H1 (cell line): ENCODE data around the gene C2CD4A. TPM values are rescaled to one million over a fixed set of nuclear protein-coding genes. Genes with fewer than 3 reads are reported as not detected.

Source experiments
- CBX8 ChIP-seq: fragments of 300-800, 300-1000 bp; sonication (generic); IDR thresholded peaks from 2 replicates; pipeline ENCODE4 v1.7.1; 2016; ENCODE audit warnings: low read depth, low read length, borderline replicate concordance
- CREB1 ChIP-seq: IDR thresholded peaks from 2 replicates; pipeline ENCODE4 v1.6.1; 2012; ENCODE audit warnings: inconsistent platforms
- EGR1 ChIP-seq: IDR thresholded peaks from 2 replicates; pipeline ENCODE4 v1.6.1; 2011; ENCODE audit warnings: low read depth, low read length, borderline replicate concordance
- NRF1 ChIP-seq: IDR thresholded peaks from 2 replicates; pipeline ENCODE4 v1.6.1; 2011; ENCODE audit warnings: mild to moderate bottlenecking, low read depth, low read length, improper control_type of control experiment
- POU5F1 ChIP-seq: IDR thresholded peaks from 2 replicates; pipeline ENCODE4 v1.6.1; 2011; ENCODE audit warnings: low read depth, mild to moderate bottlenecking, low read length, moderate library complexity
- SP2 ChIP-seq: IDR thresholded peaks from 2 replicates; pipeline ENCODE4 v1.6.1; 2012; ENCODE audit warnings: mild to moderate bottlenecking, low read length, inconsistent platforms
- polyA plus RNA-seq, 7 experiments: library from polyadenylated mRNA; depleted of rRNA in 3 of 7; stranded (reverse) in 5 of 7; unstranded in 2 of 7; fragments of >200 nt in 5 of 7; fragments of 200-250 nt in 2 of 7; gene quantifications; 1 replicate in 5 of 7; 2 replicates in 1 of 7; 4 replicates in 1 of 7; pipeline versions ENCODE4 v1.2.1 to v1.2.3, GENCODE V29; 2011 to 2013; ENCODE audit warnings: missing spikeins in 2 of 7, mixed read lengths in 2 of 7
- total RNA-seq: library from RNA; stranded (reverse); fragmentation: NEBNext Ultra II Directional; extraction: Animal tissue kit (Norgen Biotek cat#: 25700); gene quantifications from 2 replicates; pipeline ENCODE4 v1.2.1, GENCODE V29; 2021

C2CD4A gene
- total and polyA plus RNA-seq, 2 of the 8 experiments (the other 6 are each of a cell fraction or from before 2014, with no cell fraction given), result not detected

DNA sequence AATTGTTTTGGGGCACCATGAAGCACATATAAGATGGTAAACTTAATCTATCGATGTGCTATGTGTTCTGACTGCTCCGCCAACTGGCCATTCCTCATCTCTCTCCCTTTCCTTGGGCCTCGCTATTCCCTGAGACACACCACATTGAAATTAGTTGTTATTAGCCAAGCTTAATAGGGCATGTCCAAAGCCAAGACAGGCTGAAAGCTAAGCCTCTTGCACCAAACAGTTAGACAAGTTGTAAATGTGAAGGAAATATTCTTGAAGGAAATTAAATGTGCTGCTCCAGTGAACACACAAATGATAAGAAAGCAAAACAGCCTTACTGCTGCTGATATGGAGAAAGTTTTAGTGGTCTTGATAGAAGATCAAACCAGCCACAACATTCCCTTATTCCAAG is 39.3 kb downstream of the C2CD4A start (continued):
- TF ChIP-seq EGR1 (no peak), NRF1 (no peak), SP2 (no peak), CREB1 (no peak), CBX8 (no peak), POU5F1 (no peak)
